Keratinocyte (primary cell): ENCODE data around the gene IRF8. TPM values are rescaled to one million over a fixed set of nuclear protein-coding genes. Genes with fewer than 3 reads are reported as not detected.
"Not testable (repeated sequence)": the region's sequence is repeated elsewhere in the genome, so short reads cannot be mapped to it uniquely, and the experiment has no call there.

Source experiments
- DNase-seq: peaks from one replicate; pipeline ENCODE4 v3.0.0-alpha.2; 2011; ENCODE audit warnings: low read depth, missing footprints, low spot score
- FAIRE-seq: peaks from 2 replicates; lab custom pipeline; 2011; peaks lifted over from hg19 to GRCh38; lab: Jason Lieb, UNC
- H2AFZ ChIP-seq: 2 replicates; pipeline ENCODE4 v1.6.0; 2012; ENCODE audit warnings: low read length, control low read depth, inconsistent platforms; ENCODE audit not compliant: control insufficient read depth
- H3K27ac ChIP-seq: 2 replicates; pipeline ENCODE4 v1.5.1; 2011; ENCODE audit warnings: low read length; ENCODE audit not compliant: control insufficient read depth, insufficient read depth
- H3K27me3 ChIP-seq: 3 replicates; pipeline ENCODE4 v1.6.0; 2011; ENCODE audit warnings: low read length; ENCODE audit not compliant: control insufficient read depth, insufficient read depth; ENCODE audit errors: extremely low read depth
- H3K36me3 ChIP-seq, 2 experiments: 2 replicates in 1 of 2; 3 replicates in 1 of 2; pipeline ENCODE4 v1.5.1; 2011; ENCODE audit warnings: low read length in 2 of 2, mild to moderate bottlenecking in 1 of 2; ENCODE audit not compliant: control insufficient read depth in 2 of 2, insufficient read depth in 2 of 2; ENCODE audit errors: extremely low read depth in 1 of 2
- H3K4me1 ChIP-seq: 3 replicates; pipeline ENCODE4 v1.5.1; 2011; ENCODE audit warnings: low read length; ENCODE audit not compliant: control insufficient read depth, insufficient read depth; ENCODE audit errors: extremely low read depth
- H3K4me2 ChIP-seq: 3 replicates; pipeline ENCODE4 v1.6.0; 2011; ENCODE audit warnings: low read depth, low read length; ENCODE audit not compliant: control insufficient read depth, insufficient read depth; ENCODE audit errors: extremely low read depth
- H3K4me3 ChIP-seq, 3 experiments: fragments of 200-600 bp in 1 of 3; sonication (generic) in 1 of 3; 2 replicates in 2 of 3; 3 replicates in 1 of 3; pipeline ENCODE4 v1.5.1; 2011 to 2016; ENCODE audit warnings: low read length in 3 of 3, mild to moderate bottlenecking in 3 of 3, control low read depth in 2 of 3, inconsistent platforms in 1 of 3, low read depth in 1 of 3, mixed read lengths in 1 of 3, mixed run types in 1 of 3, moderate library complexity in 1 of 3; ENCODE audit not compliant: control insufficient read depth in 2 of 3, insufficient read depth in 2 of 3; ENCODE audit errors: extremely low read depth in 1 of 3
- H3K79me2 ChIP-seq: 2 replicates; pipeline ENCODE4 v1.6.0; 2012; ENCODE audit warnings: low read length; ENCODE audit not compliant: control insufficient read depth, insufficient read depth
- H3K9ac ChIP-seq: 3 replicates; pipeline ENCODE4 v1.6.0; 2011; ENCODE audit warnings: low read length; ENCODE audit not compliant: control insufficient read depth, insufficient read depth; ENCODE audit errors: extremely low read depth
- H3K9me1 ChIP-seq: 3 replicates; pipeline ENCODE4 v1.6.0; 2011; ENCODE audit warnings: low read length; ENCODE audit not compliant: control insufficient read depth, insufficient read depth; ENCODE audit errors: extremely low read depth
- H3K9me3 ChIP-seq: 2 replicates; pipeline ENCODE4 v1.5.1; 2012; ENCODE audit warnings: low read depth, low read length; ENCODE audit not compliant: control insufficient read depth
- H4K20me1 ChIP-seq: 3 replicates; pipeline ENCODE4 v1.6.0; 2011; ENCODE audit warnings: low read length; ENCODE audit not compliant: control insufficient read depth, insufficient read depth; ENCODE audit errors: extremely low read depth
- EZH2 ChIP-seq: IDR thresholded peaks from one replicate; pipeline ENCODE4 v1.6.1; 2012; ENCODE audit warnings: inconsistent platforms, mild to moderate bottlenecking, low read length, moderate library complexity
- dilution Hi-C: fragments of 300-500 bp; cut with MboI; formaldehyde crosslinking; loops from one replicate; pipeline ENCODE4 v1.7.0; 2020; ENCODE audit warnings: low sequenced_read_pairs; ENCODE audit not compliant: extremely low pct_ligation_motif_present
- polyA plus RNA-seq, 5 experiments: library from polyadenylated mRNA; depleted of rRNA in 3 of 5; stranded (reverse) in 3 of 5; stranded (forward) in 1 of 5; unstranded in 1 of 5; fragments of >200 nt; gene quantifications; 1 replicate in 1 of 5; 2 replicates in 3 of 5; 3 replicates in 1 of 5; pipeline versions ENCODE4 v1.2.1 to v1.2.3, GENCODE V29; 2011 to 2012; ENCODE audit warnings: missing spikeins in 2 of 5, low read depth in 1 of 5, low replicate concordance in 1 of 5
- TF ChIP-seq, protein P1 (sequence below), 3 experiments: IDR thresholded peaks in 1 of 3; conservative IDR thresholded peaks in 1 of 3; optimal IDR thresholded peaks in 1 of 3; 2 replicates in 2 of 3; 3 replicates in 1 of 3; pipeline versions ENCODE3 to v1.5.1; 2011; ENCODE audit warnings: low read length in 3 of 3, mild to moderate bottlenecking in 3 of 3, moderate library complexity in 2 of 3, control low read depth in 1 of 3, inconsistent platforms in 1 of 3; ENCODE audit not compliant: insufficient read depth in 2 of 3; ENCODE audit errors: extremely low read depth in 1 of 3

IRF8 gene
- polyA plus RNA-seq, 1 donor (not counting 4 experiments of a cell fraction or from before 2014, with no cell fraction given), result not detected

DNA sequence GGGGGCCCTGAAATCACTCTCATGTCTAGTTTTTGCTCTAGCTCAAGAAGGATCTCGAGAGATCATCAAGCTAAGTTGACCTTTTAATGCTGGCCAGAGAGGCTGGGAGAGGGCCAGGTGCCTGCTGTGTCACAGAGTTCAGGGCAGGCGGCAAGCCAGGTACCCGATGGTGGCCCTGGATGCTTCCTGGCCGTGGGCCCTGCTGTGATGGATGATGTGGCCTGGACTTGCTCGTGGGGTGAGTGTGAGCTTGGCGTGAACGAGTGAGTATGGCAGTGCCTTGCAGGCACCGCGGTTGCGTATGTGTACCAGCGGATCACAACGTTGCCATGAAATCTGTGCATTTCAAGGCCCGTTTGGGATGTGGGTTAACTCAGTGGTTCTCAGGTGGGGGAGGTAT lies 7.4 kb downstream of the IRF8 start:
- Histone ChIP-seq H3K9ac (no peak overlapping the region), H3K9me3 (no peaks in the 10 kb centered on the region), H2AFZ (no peak overlapping the region), H3K36me3 (no peaks in the 10 kb centered on the region), H3K27me3 (peaks cover 3% of the 10 kb centered on the region), H3K79me2 (no peaks in the 10 kb centered on the region), H3K4me2 (no peak overlapping the region), H3K4me3 (no peak overlapping the region), H3K9me1 (no peaks in the 10 kb centered on the region), H3K4me1 (no peaks in the 10 kb centered on the region), H4K20me1 (no peaks in the 10 kb centered on the region), H3K27ac (no peak overlapping the region)
- no peak for FAIRE-seq
- TF ChIP-seq, protein P1, sequence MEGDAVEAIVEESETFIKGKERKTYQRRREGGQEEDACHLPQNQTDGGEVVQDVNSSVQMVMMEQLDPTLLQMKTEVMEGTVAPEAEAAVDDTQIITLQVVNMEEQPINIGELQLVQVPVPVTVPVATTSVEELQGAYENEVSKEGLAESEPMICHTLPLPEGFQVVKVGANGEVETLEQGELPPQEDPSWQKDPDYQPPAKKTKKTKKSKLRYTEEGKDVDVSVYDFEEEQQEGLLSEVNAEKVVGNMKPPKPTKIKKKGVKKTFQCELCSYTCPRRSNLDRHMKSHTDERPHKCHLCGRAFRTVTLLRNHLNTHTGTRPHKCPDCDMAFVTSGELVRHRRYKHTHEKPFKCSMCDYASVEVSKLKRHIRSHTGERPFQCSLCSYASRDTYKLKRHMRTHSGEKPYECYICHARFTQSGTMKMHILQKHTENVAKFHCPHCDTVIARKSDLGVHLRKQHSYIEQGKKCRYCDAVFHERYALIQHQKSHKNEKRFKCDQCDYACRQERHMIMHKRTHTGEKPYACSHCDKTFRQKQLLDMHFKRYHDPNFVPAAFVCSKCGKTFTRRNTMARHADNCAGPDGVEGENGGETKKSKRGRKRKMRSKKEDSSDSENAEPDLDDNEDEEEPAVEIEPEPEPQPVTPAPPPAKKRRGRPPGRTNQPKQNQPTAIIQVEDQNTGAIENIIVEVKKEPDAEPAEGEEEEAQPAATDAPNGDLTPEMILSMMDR (optimal IDR thresholded peaks at IDR 0.05 in 1 of 3, IDR thresholded peaks at IDR 0.05 in 1 of 3, conservative IDR thresholded peaks at IDR 0.05 in 1 of 3; ENCODE audit: extremely low read depth in 1 of 3, insufficient read depth in 2 of 3, low read length in 3 of 3), result no peak
- no peak for TF ChIP-seq EZH2
- no peak for DNase-seq
- dilution Hi-C loops, result no loop called here

GRCh38 chr16:85907231-85907630 lies 8.3 kb downstream of the IRF8 start:
- H3K27me3 ChIP-seq, FAIRE-seq, H3K9ac ChIP-seq, H3K9me1 ChIP-seq, H3K36me3 ChIP-seq, dilution Hi-C loops, H3K4me1 ChIP-seq, H3K9me3 ChIP-seq, H4K20me1 ChIP-seq, H3K4me3 ChIP-seq, H3K4me2 ChIP-seq, DNase-seq, H3K27ac ChIP-seq, H3K79me2 ChIP-seq, H2AFZ ChIP-seq: not testable (repeated sequence)

GRCh38 chr16:85908444-85908843 lies 9.5 kb downstream of the IRF8 start:
- dilution Hi-C loops, result no loop called here
- H3K9ac ChIP-seq, result no peak overlapping the region
- no peak for TF ChIP-seq EZH2
- TF ChIP-seq, protein P1 (optimal IDR thresholded peaks at IDR 0.05 in 1 of 3, IDR thresholded peaks at IDR 0.05 in 1 of 3, conservative IDR thresholded peaks at IDR 0.05 in 1 of 3; ENCODE audit: extremely low read depth in 1 of 3, insufficient read depth in 2 of 3, low read length in 3 of 3), result no peak
- FAIRE-seq, result no peak
- no peak overlapping the region for H3K27ac ChIP-seq
- H3K4me1 ChIP-seq, result no peaks in the 10 kb centered on the region
- no peaks in the 10 kb centered on the region for H3K9me1 ChIP-seq
- no peak for DNase-seq
- no peaks in the 10 kb centered on the region for H3K36me3 ChIP-seq
- no peak overlapping the region for H3K4me2 ChIP-seq
- no peak overlapping the region for H2AFZ ChIP-seq
- no peaks in the 10 kb centered on the region for H3K9me3 ChIP-seq
- peaks cover 1% of the 10 kb centered on the region for H3K27me3 ChIP-seq
- no peak overlapping the region for H3K4me3 ChIP-seq
- no peaks in the 10 kb centered on the region for H4K20me1 ChIP-seq
- no peaks in the 10 kb centered on the region for H3K79me2 ChIP-seq
